Panc1 (cell line): ENCODE measurements around the gene PLCG2. TPM values are rescaled to one million over a fixed set of nuclear protein-coding genes. Genes with fewer than 3 reads are reported as not detected.

Source experiments
- ATAC-seq: fragments of 200-7000 bp; cut with Tn5 transposase; 2 replicates; pipeline ENCODE4 v1.9.1; 2020; ENCODE audit warnings: mild to moderate bottlenecking, moderate library complexity
- BruUV-seq: library from RNA; stranded (reverse); fragments of 400-500 nt; replicated peaks from 2 replicates; lab custom pipeline; 2021; lab: Mats Ljungman, UMichigan
- CTCF ChIA-PET: fragments of 300-600 bp; sonication (Branson Sonifier 250); formaldehyde crosslinking; loops from one replicate; lab custom pipeline; 2022; ENCODE audit warnings: antibody characterized with exemption; lab: Charles Lee
- POLR2A ChIA-PET: fragments of 300-600 bp; sonication (Branson Sonifier 250); formaldehyde crosslinking; loops from one replicate; lab custom pipeline; 2022; ENCODE audit warnings: antibody characterized with exemption; lab: Charles Lee
- DNase-seq: peaks from one replicate; pipeline ENCODE4 v3.0.0-alpha.2; 2010; ENCODE audit warnings: low read depth, low spot score
- H3K27ac ChIP-seq: 2 replicates; pipeline ENCODE4 v1.5.1; 2011; ENCODE audit warnings: mild to moderate bottlenecking, low read length, inconsistent platforms
- H3K27me3 ChIP-seq: fragments of 200-500 bp; sonication (Bioruptor generic); 2 replicates; pipeline ENCODE4 v1.6.0; 2014; ENCODE audit warnings: low read length, inconsistent platforms; ENCODE audit not compliant: control insufficient read depth, insufficient read depth
- H3K36me3 ChIP-seq: fragments of 200-500 bp; sonication (Bioruptor generic); 2 replicates; pipeline ENCODE4 v1.5.1; 2014; ENCODE audit warnings: inconsistent platforms, mild to moderate bottlenecking, low read length, moderate library complexity; ENCODE audit not compliant: control insufficient read depth, insufficient read depth
- H3K4me1 ChIP-seq: 2 replicates; pipeline ENCODE4 v1.5.1; 2011; ENCODE audit warnings: inconsistent platforms, mild to moderate bottlenecking, low read length, moderate library complexity; ENCODE audit not compliant: control insufficient read depth, insufficient read depth
- H3K4me3 ChIP-seq, 2 experiments: 2 replicates each; pipeline ENCODE4 v1.5.1; 2011 to 2012; ENCODE audit warnings: low read depth in 2 of 2, low read length in 2 of 2, mild to moderate bottlenecking in 2 of 2, inconsistent platforms in 1 of 2, moderate library complexity in 1 of 2
- H3K9me3 ChIP-seq: fragments of 200-500 bp; sonication (Bioruptor generic); 2 replicates; pipeline ENCODE4 v1.5.1; 2014; ENCODE audit warnings: low read depth, mild to moderate bottlenecking, inconsistent platforms, low read length, moderate library complexity; ENCODE audit not compliant: control insufficient read depth, insufficient read depth
- POLR2AphosphoS5 ChIP-seq: IDR thresholded peaks from 2 replicates; pipeline ENCODE4 v1.6.1; 2012; ENCODE audit warnings: mild to moderate bottlenecking, low read depth, low read length, moderate library complexity
- SIN3A ChIP-seq: IDR thresholded peaks from 2 replicates; pipeline ENCODE4 v1.6.1; 2012; ENCODE audit warnings: low read depth, mild to moderate bottlenecking, low read length, moderate library complexity, borderline replicate concordance; ENCODE audit not compliant: insufficient read depth
- TCF7L2 ChIP-seq: IDR thresholded peaks from 2 replicates; pipeline ENCODE4 v1.6.1; 2011; ENCODE audit warnings: mild to moderate bottlenecking, low read depth, low read length, inconsistent platforms
- in situ Hi-C: cut with HindIII; loops from 2 replicates; pipeline ENCODE4 v1.10.0; 2016; ENCODE audit warnings: low sequenced_read_pairs, low pct_unique_long_range_greater_than_20kb
- intact Hi-C: fragments of 100-400 bp; cut with micrococcal nuclease; formaldehyde crosslinking; loops from one replicate; pipeline ENCODE4 v1.10.0; 2022; ENCODE audit not compliant: unreplicated experiment
- total RNA-seq: library from RNA; stranded (reverse); gene quantifications from one replicate; pipeline ENCODE4 v1.2.1, GENCODE V29; 2021; ENCODE audit not compliant: unreplicated experiment
- TF ChIP-seq, protein P1 (sequence below), 2 experiments: IDR thresholded peaks; 2 replicates each; pipeline ENCODE4 v1.6.1; 2011 to 2012; ENCODE audit warnings: low read depth in 2 of 2, control low read depth in 1 of 2, low read length in 1 of 2, mild to moderate bottlenecking in 1 of 2, moderate library complexity in 1 of 2; ENCODE audit not compliant: insufficient read depth in 1 of 2
- TF ChIP-seq, protein P2 (sequence below): fragments of 450-650 bp; IDR thresholded peaks from 2 replicates; pipeline ENCODE4 v1.5.1; 2017; ENCODE audit warnings: mild to moderate bottlenecking

PLCG2 gene
- total RNA-seq, 1 experiment from 2014 or later, result 10.8 TPM

DNA sequence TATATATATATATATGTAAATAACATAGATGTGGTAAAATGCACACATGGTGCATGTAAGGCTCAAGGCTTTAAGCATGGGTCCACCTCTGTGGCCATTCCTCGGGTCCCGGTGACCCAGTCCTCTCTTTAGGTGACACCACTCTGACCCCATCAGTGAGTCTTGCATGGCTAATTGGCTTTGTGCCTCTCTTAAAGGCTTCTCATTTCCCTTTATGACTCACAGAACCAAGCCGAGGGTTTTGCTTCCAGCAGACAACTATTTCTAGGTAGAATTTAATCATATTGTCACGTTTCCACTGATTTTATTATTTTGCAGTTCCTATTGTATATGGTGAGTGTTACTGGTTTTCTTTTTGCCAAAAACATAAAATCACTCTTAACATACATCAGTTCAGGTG lies 59.7 kb downstream of the PLCG2 start:
- no peak for DNase-seq
- POLR2A ChIA-PET, result no interaction called here

DNA sequence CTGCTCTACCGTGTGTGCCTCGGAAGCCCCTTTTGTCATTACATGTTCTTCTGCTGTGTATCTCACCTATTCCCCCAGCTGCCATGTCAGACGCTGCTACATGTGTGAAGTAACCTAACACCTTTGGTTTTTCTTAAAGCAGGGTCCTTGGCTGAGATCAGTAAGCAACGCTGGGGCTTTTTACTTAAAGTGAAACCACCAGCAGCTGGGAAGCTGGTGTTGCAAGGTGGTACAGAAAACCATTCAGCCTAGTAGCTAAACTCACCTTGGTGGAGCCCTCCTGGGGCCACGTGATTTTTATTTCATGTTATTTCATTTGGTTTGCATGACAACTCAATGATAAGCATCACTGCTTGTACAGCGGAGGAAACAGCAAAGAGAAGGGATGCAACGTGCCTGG lies 62.6 kb downstream of the PLCG2 start:
- Histone ChIP-seq H3K36me3 (no peaks in the 10 kb centered on the region), H3K27me3 (no peaks in the 10 kb centered on the region), H3K4me1 (no peaks in the 10 kb centered on the region), H3K4me3 (no peak overlapping the region), H3K27ac (no peak overlapping the region), H3K9me3 (no peaks in the 10 kb centered on the region)
- DNase-seq, result no peak
- CTCF ChIA-PET, result interaction anchor here (0.6 kb wide), 1 partner anchor 16 kb away, joined by 3 read pairs; no protein-coding TSS in a partner anchor
- POLR2A ChIA-PET, result no interaction called here
- in situ Hi-C loops, result no loop called here
- intact Hi-C loops, result no loop called here
- BruUV-seq, result no TSS peak
- TF ChIP-seq TCF7L2, result no peak
- TF ChIP-seq, protein P1, sequence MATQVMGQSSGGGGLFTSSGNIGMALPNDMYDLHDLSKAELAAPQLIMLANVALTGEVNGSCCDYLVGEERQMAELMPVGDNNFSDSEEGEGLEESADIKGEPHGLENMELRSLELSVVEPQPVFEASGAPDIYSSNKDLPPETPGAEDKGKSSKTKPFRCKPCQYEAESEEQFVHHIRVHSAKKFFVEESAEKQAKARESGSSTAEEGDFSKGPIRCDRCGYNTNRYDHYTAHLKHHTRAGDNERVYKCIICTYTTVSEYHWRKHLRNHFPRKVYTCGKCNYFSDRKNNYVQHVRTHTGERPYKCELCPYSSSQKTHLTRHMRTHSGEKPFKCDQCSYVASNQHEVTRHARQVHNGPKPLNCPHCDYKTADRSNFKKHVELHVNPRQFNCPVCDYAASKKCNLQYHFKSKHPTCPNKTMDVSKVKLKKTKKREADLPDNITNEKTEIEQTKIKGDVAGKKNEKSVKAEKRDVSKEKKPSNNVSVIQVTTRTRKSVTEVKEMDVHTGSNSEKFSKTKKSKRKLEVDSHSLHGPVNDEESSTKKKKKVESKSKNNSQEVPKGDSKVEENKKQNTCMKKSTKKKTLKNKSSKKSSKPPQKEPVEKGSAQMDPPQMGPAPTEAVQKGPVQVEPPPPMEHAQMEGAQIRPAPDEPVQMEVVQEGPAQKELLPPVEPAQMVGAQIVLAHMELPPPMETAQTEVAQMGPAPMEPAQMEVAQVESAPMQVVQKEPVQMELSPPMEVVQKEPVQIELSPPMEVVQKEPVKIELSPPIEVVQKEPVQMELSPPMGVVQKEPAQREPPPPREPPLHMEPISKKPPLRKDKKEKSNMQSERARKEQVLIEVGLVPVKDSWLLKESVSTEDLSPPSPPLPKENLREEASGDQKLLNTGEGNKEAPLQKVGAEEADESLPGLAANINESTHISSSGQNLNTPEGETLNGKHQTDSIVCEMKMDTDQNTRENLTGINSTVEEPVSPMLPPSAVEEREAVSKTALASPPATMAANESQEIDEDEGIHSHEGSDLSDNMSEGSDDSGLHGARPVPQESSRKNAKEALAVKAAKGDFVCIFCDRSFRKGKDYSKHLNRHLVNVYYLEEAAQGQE (IDR thresholded peaks at IDR 0.05; ENCODE audit: insufficient read depth in 1 of 2, low read depth in 2 of 2, low read length in 1 of 2), result no peak
- TF ChIP-seq SIN3A, result no peak
- TF ChIP-seq, protein P2, sequence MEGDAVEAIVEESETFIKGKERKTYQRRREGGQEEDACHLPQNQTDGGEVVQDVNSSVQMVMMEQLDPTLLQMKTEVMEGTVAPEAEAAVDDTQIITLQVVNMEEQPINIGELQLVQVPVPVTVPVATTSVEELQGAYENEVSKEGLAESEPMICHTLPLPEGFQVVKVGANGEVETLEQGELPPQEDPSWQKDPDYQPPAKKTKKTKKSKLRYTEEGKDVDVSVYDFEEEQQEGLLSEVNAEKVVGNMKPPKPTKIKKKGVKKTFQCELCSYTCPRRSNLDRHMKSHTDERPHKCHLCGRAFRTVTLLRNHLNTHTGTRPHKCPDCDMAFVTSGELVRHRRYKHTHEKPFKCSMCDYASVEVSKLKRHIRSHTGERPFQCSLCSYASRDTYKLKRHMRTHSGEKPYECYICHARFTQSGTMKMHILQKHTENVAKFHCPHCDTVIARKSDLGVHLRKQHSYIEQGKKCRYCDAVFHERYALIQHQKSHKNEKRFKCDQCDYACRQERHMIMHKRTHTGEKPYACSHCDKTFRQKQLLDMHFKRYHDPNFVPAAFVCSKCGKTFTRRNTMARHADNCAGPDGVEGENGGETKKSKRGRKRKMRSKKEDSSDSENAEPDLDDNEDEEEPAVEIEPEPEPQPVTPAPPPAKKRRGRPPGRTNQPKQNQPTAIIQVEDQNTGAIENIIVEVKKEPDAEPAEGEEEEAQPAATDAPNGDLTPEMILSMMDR, result no peak
- no peak for TF ChIP-seq POLR2AphosphoS5
- ATAC-seq, result no peak

More for the DNA sequence above, 59.7 kb downstream of the PLCG2 start:
- no peak overlapping the region for H3K4me3 ChIP-seq
- no peaks in the 10 kb centered on the region for H3K4me1 ChIP-seq
- no peak overlapping the region for H3K27ac ChIP-seq
- H3K36me3 ChIP-seq, result no peaks in the 10 kb centered on the region
- no peaks in the 10 kb centered on the region for H3K9me3 ChIP-seq
- TF ChIP-seq SIN3A (no peak), TCF7L2 (no peak), POLR2AphosphoS5 (no peak)
- TF ChIP-seq, protein P2, result no peak
- TF ChIP-seq, protein P1 (IDR thresholded peaks at IDR 0.05; ENCODE audit: insufficient read depth in 1 of 2, low read depth in 2 of 2, low read length in 1 of 2), result no peak
- H3K27me3 ChIP-seq, result no peaks in the 10 kb centered on the region
- no TSS peak for BruUV-seq
- intact Hi-C loops (no loop called here), in situ Hi-C loops (no loop called here)
- ATAC-seq, result no peak
- CTCF ChIA-PET, result no interaction called here
